ENCODE data around the gene TEX9.

Gene TEX9

GRCh38 chr15:56454836-56455235 is 89.6 kb downstream of the TEX9 start:
- DNase-seq (ENCODE audit: low read depth in 2 of 2), result no peak

DNA sequence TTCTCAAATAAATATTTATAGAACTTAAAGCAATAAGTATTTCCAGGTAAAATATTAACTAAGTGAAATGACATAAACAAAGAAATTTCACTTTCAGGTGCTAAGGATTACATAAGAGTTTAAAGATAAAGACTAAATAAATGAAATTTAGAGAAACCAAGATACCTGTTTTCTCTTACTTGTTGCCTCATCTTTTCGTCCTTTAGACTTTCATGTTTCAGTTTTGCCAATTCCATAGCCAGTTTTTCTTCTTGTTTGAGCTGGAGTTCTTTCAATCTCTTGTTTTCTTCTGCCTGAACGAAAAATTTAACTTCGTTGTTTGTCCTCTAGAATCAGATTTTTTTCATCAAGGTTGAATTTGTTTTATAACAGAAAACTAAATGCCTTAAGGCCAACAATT is 91.0 kb downstream of the TEX9 start:
- DNase-seq (ENCODE audit: low read depth in 2 of 2), result no peak

GRCh38 chr15:56459096-56459495 is 93.9 kb downstream of the TEX9 start:
- no peak for DNase-seq (ENCODE audit: low read depth in 2 of 2)

GRCh38 chr15:56460071-56460470 is 94.8 kb downstream of the TEX9 start:
- no peak for DNase-seq (ENCODE audit: low read depth in 2 of 2)

GRCh38 chr15:56460947-56461346 is 95.7 kb downstream of the TEX9 start:
- DNase-seq (ENCODE audit: low read depth in 2 of 2), result no peak

- peak; percentile 33 to 69 for DNase-seq (ENCODE audit: low read depth in 2 of 2)
Measured at GRCh38 chr15:56464893-56465520, 99.8 kb downstream of the TEX9 start, which contains the start of gene MNS1. TSS of gene MNS1 (minus strand) at chr15:56465137. CDS start at chr15:56464972, 165 bp downstream.

GRCh38 chr15:56467616-56468015 is 102.4 kb downstream of the TEX9 start:
- DNase-seq (ENCODE audit: low read depth in 2 of 2), result no peak

DNA sequence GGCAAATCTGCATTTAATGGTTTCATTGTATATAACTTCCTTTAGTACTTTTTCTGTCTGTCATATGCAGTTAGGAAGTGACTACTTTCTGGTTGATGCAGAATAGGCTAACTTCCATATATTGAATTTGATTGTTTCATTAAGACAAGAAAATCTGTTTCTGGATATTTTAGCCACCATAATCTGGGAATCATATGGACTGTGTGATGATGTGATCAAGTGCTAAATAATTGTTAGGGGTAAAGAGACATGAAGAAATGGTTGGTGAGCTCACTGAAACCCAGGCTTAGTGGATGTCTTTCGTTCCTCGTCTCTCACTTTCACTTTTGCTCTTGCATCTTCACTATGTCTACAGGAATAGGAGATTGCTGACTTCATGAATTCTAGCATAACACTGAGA is 103.2 kb downstream of the TEX9 start:
- no peak for DNase-seq (ENCODE audit: low read depth in 2 of 2)

- no peak for DNase-seq (ENCODE audit: low read depth in 2 of 2)
Measured at GRCh38 chr15:56469483-56469882, 104.3 kb downstream of the TEX9 start.

GRCh38 chr15:56471440-56472069 is 106.3 kb downstream of the TEX9 start:
- DNase-seq (ENCODE audit: low read depth in 2 of 2), result no peak

DNA sequence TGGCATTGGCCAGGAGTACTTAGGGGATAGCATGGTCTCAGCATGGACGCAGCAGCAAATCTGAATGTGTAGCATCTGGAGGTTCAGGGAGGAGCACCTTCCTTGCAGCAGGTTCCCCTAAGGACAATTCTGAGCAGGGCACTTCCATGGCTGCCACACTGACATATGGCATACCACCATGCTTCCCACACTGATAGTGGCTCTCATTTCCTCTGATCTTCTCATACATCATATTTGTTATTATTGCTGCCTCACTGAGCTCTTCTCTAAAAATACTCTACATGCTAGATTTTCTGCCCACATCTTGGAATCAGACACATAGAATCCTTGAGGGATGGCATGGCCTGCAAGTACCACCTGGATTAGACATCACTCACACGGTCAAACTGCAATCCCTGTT is 107.1 kb downstream of the TEX9 start:
- DNase-seq (ENCODE audit: low read depth in 2 of 2), result no peak

GRCh38 chr15:56473017-56473416 is 107.8 kb downstream of the TEX9 start:
- DNase-seq (ENCODE audit: low read depth in 2 of 2), result no peak

DNA sequence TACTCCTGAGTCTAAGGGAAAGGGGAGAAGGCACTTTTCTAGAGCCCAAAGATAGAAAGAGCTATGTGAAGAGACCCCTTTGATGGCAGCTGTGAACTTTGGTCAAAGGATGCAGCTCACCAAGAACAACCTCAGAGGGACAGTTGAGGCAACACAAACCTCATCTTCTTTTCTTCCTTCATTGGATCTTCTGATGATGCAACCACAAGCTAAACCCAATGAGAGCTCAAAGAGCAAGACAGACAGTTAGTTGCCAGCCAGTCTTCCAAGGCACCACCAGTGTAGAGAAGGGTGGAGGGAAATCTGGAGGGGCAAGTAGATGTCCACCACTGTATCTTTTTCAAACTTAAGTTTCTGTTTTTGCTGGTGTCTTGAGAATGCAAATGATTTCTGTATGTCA is 110.1 kb downstream of the TEX9 start:
- no peak for DNase-seq (ENCODE audit: low read depth in 2 of 2)
